SK-N-SH (cell line): ENCODE measurements around the gene CRACR2B.

Experiments
- CTCF ChIP-seq: fragments of 200-600 bp; sonication (generic); IDR thresholded peaks from 2 replicates; pipeline ENCODE4 v1.6.1; 2017; ENCODE audit warnings: antibody characterized with exemption, mild to moderate bottlenecking, moderate library complexity
- EP300 ChIP-seq, 2 experiments: IDR thresholded peaks; 2 replicates each; pipeline versions ENCODE4 v1.4.0 to v1.6.1; 2012; ENCODE audit warnings: borderline replicate concordance in 1 of 2, low read depth in 1 of 2, low read length in 1 of 2
- FOSL2 ChIP-seq: IDR thresholded peaks from 2 replicates; pipeline ENCODE4 v1.4.0; 2012; ENCODE audit warnings: low read depth, mild to moderate bottlenecking, moderate library complexity, borderline replicate concordance
- JUND ChIP-seq: IDR thresholded peaks from 2 replicates; pipeline ENCODE4 v1.4.0; 2012
- MAX ChIP-seq: IDR thresholded peaks from 2 replicates; pipeline ENCODE4 v1.4.0; 2012; ENCODE audit warnings: low read depth
- POLR2AphosphoS5 ChIP-seq: IDR thresholded peaks from 2 replicates; pipeline ENCODE4 v1.6.1; 2012; ENCODE audit warnings: low read depth, low read length
- RAD21 ChIP-seq: IDR thresholded peaks from 2 replicates; pipeline ENCODE4 v1.6.1; 2012; ENCODE audit warnings: mild to moderate bottlenecking, low read length
- REST ChIP-seq: IDR thresholded peaks from 2 replicates; pipeline ENCODE4 v1.6.1; 2012; ENCODE audit warnings: mild to moderate bottlenecking, low read depth, low read length, moderate library complexity
- TEAD4 ChIP-seq: IDR thresholded peaks from 2 replicates; pipeline ENCODE4 v1.4.0; 2012; ENCODE audit warnings: mild to moderate bottlenecking, borderline replicate concordance; ENCODE audit not compliant: insufficient read depth
- USF2 ChIP-seq: fragments of 150-350 bp; IDR thresholded peaks from 2 replicates; pipeline ENCODE4 v1.6.1; 2017; ENCODE audit warnings: antibody characterized with exemption, low read length, low read depth, borderline replicate concordance

- no peak for TF ChIP-seq RAD21
- peak; percentile 97 for TF ChIP-seq MAX
- TF ChIP-seq CTCF: no peak
- no peak for TF ChIP-seq TEAD4
- peak; percentile 99 for TF ChIP-seq POLR2AphosphoS5
- no peak for TF ChIP-seq USF2
- TF ChIP-seq JUND: no peak
- no peak for TF ChIP-seq FOSL2
- peak in 1 of 2 experiments; percentile 52; a peak in 1 of 4 replicates for TF ChIP-seq EP300 (IDR thresholded peaks at IDR 0.05; ENCODE audit: borderline replicate concordance in 1 of 2, low read depth in 1 of 2, low read length in 1 of 2)
- peak; percentile 63; the same call in 1 of the 2 replicates for TF ChIP-seq REST
Observed at GRCh38 chr11:842370-843002, 14.8 kb downstream of the CRACR2B start, which contains the start of the genes POLR2L and TSPAN4.
